Activated CD8-positive, alpha-beta memory T cell treated with anti-CD3 and anti-CD28 coated beads, Interleukin-2, amount 10 ng/mL, durations not matched to agents 7 days and 5 days (primary cell): ENCODE results near the gene KLK13. TPM values are rescaled to one million over a fixed set of nuclear protein-coding genes. Genes with fewer than 3 reads are reported as not detected.

Experiments
- ATAC-seq: fragments of 150-1000 bp; cut with Tn5 transposase; one replicate; pipeline ENCODE4 v1.10.0; 2021; ENCODE audit warnings: moderate library complexity
- CTCF ChIA-PET: fragments of 350-600 bp; sonication (Branson Sonifier 250); formaldehyde crosslinking; loops from one replicate; lab custom pipeline; 2021; ENCODE audit warnings: antibody characterized with exemption; lab: Charles Lee
- DNase-seq: peaks from one replicate; pipeline ENCODE4 v3.0.0-alpha.2; 2020
- H3K27ac Mint-ChIP-seq: one replicate; pipeline ENCODE4 v1.8.0; 2021; ENCODE audit warnings: mild to moderate bottlenecking, mixed read lengths
- H3K27me3 Mint-ChIP-seq: one replicate; pipeline ENCODE4 v1.8.0; 2021; ENCODE audit warnings: mixed read lengths
- H3K36me3 Mint-ChIP-seq: one replicate; pipeline ENCODE4 v1.8.0; 2021; ENCODE audit warnings: mild to moderate bottlenecking, mixed read lengths
- H3K4me1 Mint-ChIP-seq: one replicate; pipeline ENCODE4 v1.8.0; 2021; ENCODE audit warnings: mixed read lengths
- H3K4me3 Mint-ChIP-seq: one replicate; pipeline ENCODE4 v1.8.0; 2021; ENCODE audit warnings: mild to moderate bottlenecking, moderate library complexity, mixed read lengths
- H3K9me3 Mint-ChIP-seq: one replicate; pipeline ENCODE4 v1.8.0; 2022; ENCODE audit warnings: low read depth, mixed read lengths
- total RNA-seq, 2 experiments: library from RNA; stranded (reverse); gene quantifications; one replicate each; pipeline ENCODE4 v1.2.3, GENCODE V29; 2021

Gene KLK13
- total RNA-seq, 2 experiments from 2014 or later: not detected

GRCh38 chr19:51086153-51086850 lies 21.4 kb upstream of the KLK13 start:
- Mint-ChIP-seq H3K4me3 (no peak overlapping the region), H3K36me3 (no peaks in the 10 kb centered on the region), H3K27ac (no peak overlapping the region), H3K27me3 (peaks cover 7% of the 10 kb centered on the region), H3K4me1 (no peaks in the 10 kb centered on the region), H3K9me3 (no peaks in the 10 kb centered on the region)
- CTCF ChIA-PET: no interaction called here
- no peak for ATAC-seq
- no peak for DNase-seq

GRCh38 chr19:51084505-51084904 lies 19.6 kb upstream of the KLK13 start:
- ATAC-seq (no peak), DNase-seq (no peak)
- Mint-ChIP-seq H3K4me3 (no peak overlapping the region), H3K27me3 (peaks cover 7% of the 10 kb centered on the region), H3K27ac (no peak overlapping the region), H3K36me3 (no peaks in the 10 kb centered on the region), H3K4me1 (no peaks in the 10 kb centered on the region), H3K9me3 (no peaks in the 10 kb centered on the region)
- CTCF ChIA-PET: no interaction called here

- no peak overlapping the region for H3K27ac Mint-ChIP-seq
- H3K4me3 Mint-ChIP-seq: no peak overlapping the region
- DNase-seq (no peak), ATAC-seq (no peak)
- no peaks in the 10 kb centered on the region for H3K9me3 Mint-ChIP-seq
- peaks cover 7% of the 10 kb centered on the region for H3K27me3 Mint-ChIP-seq
- no peaks in the 10 kb centered on the region for H3K36me3 Mint-ChIP-seq
- no peaks in the 10 kb centered on the region for H3K4me1 Mint-ChIP-seq
- CTCF ChIA-PET: no interaction called here
These were observed 18.9 kb upstream of the KLK13 start for GRCh38 chr19:51083783-51084182.

GRCh38 chr19:51083181-51083580 lies 18.3 kb upstream of the KLK13 start:
- no peaks in the 10 kb centered on the region for H3K9me3 Mint-ChIP-seq
- no peaks in the 10 kb centered on the region for H3K36me3 Mint-ChIP-seq
- H3K27me3 Mint-ChIP-seq: peaks cover 7% of the 10 kb centered on the region
- CTCF ChIA-PET: no interaction called here
- ATAC-seq: no peak
- no peak overlapping the region for H3K27ac Mint-ChIP-seq
- no peak overlapping the region for H3K4me3 Mint-ChIP-seq
- no peaks in the 10 kb centered on the region for H3K4me1 Mint-ChIP-seq
- DNase-seq: no peak

GRCh38 chr19:51082611-51083010 lies 17.7 kb upstream of the KLK13 start, which contains the start of gene KLK14:
KLK14 (minus strand) TSS chr19:51082887; CDS start chr19:51082614, 273 bp downstream.
- no peak within 1 kb of the TSS for H3K27ac Mint-ChIP-seq
- ATAC-seq: no peak
- H3K4me3 Mint-ChIP-seq: no peak within 1 kb of the TSS
- peaks cover 7% of the 10 kb centered on the region for H3K27me3 Mint-ChIP-seq
- no peak for DNase-seq
- no peaks in the 10 kb centered on the region for H3K9me3 Mint-ChIP-seq
- CTCF ChIA-PET: no interaction called here
- no peaks in the 10 kb centered on the region for H3K36me3 Mint-ChIP-seq
- H3K4me1 Mint-ChIP-seq: no peaks in the 10 kb centered on the region

- ATAC-seq (no peak), DNase-seq (no peak)
- Mint-ChIP-seq H3K9me3 (no peaks in the 10 kb centered on the region), H3K4me3 (no peak overlapping the region), H3K36me3 (no peaks in the 10 kb centered on the region), H3K4me1 (no peaks in the 10 kb centered on the region), H3K27ac (no peak overlapping the region), H3K27me3 (peaks cover 7% of the 10 kb centered on the region)
- CTCF ChIA-PET: no interaction called here
These were observed 16.6 kb upstream of the KLK13 start for GRCh38 chr19:51081476-51081875.

GRCh38 chr19:51079481-51080110 lies 14.7 kb upstream of the KLK13 start:
- no peaks in the 10 kb centered on the region for H3K9me3 Mint-ChIP-seq
- CTCF ChIA-PET: no interaction called here
- no peaks in the 10 kb centered on the region for H3K4me1 Mint-ChIP-seq
- no peak for ATAC-seq
- no peak overlapping the region for H3K27ac Mint-ChIP-seq
- no peaks in the 10 kb centered on the region for H3K36me3 Mint-ChIP-seq
- DNase-seq: no peak
- no peak overlapping the region for H3K4me3 Mint-ChIP-seq
- H3K27me3 Mint-ChIP-seq: peaks cover 7% of the 10 kb centered on the region

- peaks cover 14% of the 10 kb centered on the region for H3K27me3 Mint-ChIP-seq
- H3K4me3 Mint-ChIP-seq: no peak overlapping the region
- no peaks in the 10 kb centered on the region for H3K36me3 Mint-ChIP-seq
These were observed 13.8 kb upstream of the KLK13 start for GRCh38 chr19:51078731-51079130.

GRCh38 chr19:51078104-51078503 lies 13.2 kb upstream of the KLK13 start:
- H3K27me3 Mint-ChIP-seq: peaks cover 7% of the 10 kb centered on the region
- H3K36me3 Mint-ChIP-seq: no peaks in the 10 kb centered on the region
- no peak overlapping the region for H3K4me3 Mint-ChIP-seq
- H3K9me3 Mint-ChIP-seq: no peaks in the 10 kb centered on the region
- DNase-seq (no peak), ATAC-seq (no peak)
- H3K4me1 Mint-ChIP-seq: no peaks in the 10 kb centered on the region
- no peak overlapping the region for H3K27ac Mint-ChIP-seq
- CTCF ChIA-PET: no interaction called here

More at GRCh38 chr19:51078731-51079130, 13.8 kb upstream of the KLK13 start:
- DNase-seq: no peak
- H3K9me3 Mint-ChIP-seq: no peaks in the 10 kb centered on the region
- CTCF ChIA-PET: no interaction called here
- no peaks in the 10 kb centered on the region for H3K4me1 Mint-ChIP-seq
- no peak overlapping the region for H3K27ac Mint-ChIP-seq
- ATAC-seq: no peak

- H3K9me3 Mint-ChIP-seq: no peaks in the 10 kb centered on the region
- H3K36me3 Mint-ChIP-seq: no peaks in the 10 kb centered on the region
- no peaks in the 10 kb centered on the region for H3K4me1 Mint-ChIP-seq
- peaks cover 8% of the 10 kb centered on the region for H3K27me3 Mint-ChIP-seq
- DNase-seq: no peak
- CTCF ChIA-PET: no interaction called here
- no peak overlapping the region for H3K4me3 Mint-ChIP-seq
- no peak overlapping the region for H3K27ac Mint-ChIP-seq
- ATAC-seq: no peak
These were observed 11.8 kb upstream of the KLK13 start for GRCh38 chr19:51076631-51077213.

- CTCF ChIA-PET: no interaction called here
- ATAC-seq: no peak
- H3K4me1 Mint-ChIP-seq: no peaks in the 10 kb centered on the region
- H3K4me3 Mint-ChIP-seq: no peak overlapping the region
- H3K36me3 Mint-ChIP-seq: no peaks in the 10 kb centered on the region
- DNase-seq: no peak
- peaks cover 8% of the 10 kb centered on the region for H3K27me3 Mint-ChIP-seq
- no peak overlapping the region for H3K27ac Mint-ChIP-seq
- H3K9me3 Mint-ChIP-seq: no peaks in the 10 kb centered on the region
These were observed 11.1 kb upstream of the KLK13 start for GRCh38 chr19:51075998-51076397.

GRCh38 chr19:51071095-51071405 lies 6.2 kb upstream of the KLK13 start:
- H3K4me3 Mint-ChIP-seq: no peak overlapping the region
- no peaks in the 10 kb centered on the region for H3K9me3 Mint-ChIP-seq
- H3K36me3 Mint-ChIP-seq: no peaks in the 10 kb centered on the region
- no peaks in the 10 kb centered on the region for H3K4me1 Mint-ChIP-seq
- no peak for ATAC-seq
- CTCF ChIA-PET: no interaction called here
- no peak for DNase-seq
- H3K27ac Mint-ChIP-seq: no peak overlapping the region
- peaks cover 20% of the 10 kb centered on the region for H3K27me3 Mint-ChIP-seq

GRCh38 chr19:51070334-51071094 lies 5.6 kb upstream of the KLK13 start:
- CTCF ChIA-PET: no interaction called here
- no peaks in the 10 kb centered on the region for H3K4me1 Mint-ChIP-seq
- ATAC-seq: no peak
- no peaks in the 10 kb centered on the region for H3K36me3 Mint-ChIP-seq
- peaks cover 24% of the 10 kb centered on the region for H3K27me3 Mint-ChIP-seq
- H3K9me3 Mint-ChIP-seq: no peaks in the 10 kb centered on the region
- no peak overlapping the region for H3K27ac Mint-ChIP-seq
- no peak for DNase-seq
- no peak overlapping the region for H3K4me3 Mint-ChIP-seq
